Measurements from ENCODE around the gene VPS13C.

VPS13C gene

DNA sequence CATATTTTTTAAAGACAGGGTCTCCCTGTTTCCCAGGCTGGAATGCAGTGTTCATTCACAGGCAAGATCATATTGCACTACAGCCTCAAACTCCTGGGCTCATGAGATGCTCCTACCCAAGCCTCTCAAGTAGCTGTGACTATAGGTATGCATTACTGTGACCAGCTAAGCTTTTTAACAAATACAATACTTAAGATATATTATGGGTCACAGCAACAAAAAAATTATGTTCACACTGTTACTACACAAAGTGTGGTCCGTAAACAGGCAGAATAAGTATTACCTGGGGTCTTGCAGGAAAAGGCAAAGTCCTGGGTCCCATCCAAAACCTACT, 152.5 kb downstream of the VPS13C start:
- TF ChIP-seq NFIC (IDR thresholded peaks at IDR 0.05) = no peak
- no peak for TF ChIP-seq ZBTB7A (IDR thresholded peaks at IDR 0.05; ENCODE audit: low read depth)
- no peak for TF ChIP-seq EP300 (IDR thresholded peaks at IDR 0.05; ENCODE audit: borderline replicate concordance)
- TF ChIP-seq, protein P1, sequence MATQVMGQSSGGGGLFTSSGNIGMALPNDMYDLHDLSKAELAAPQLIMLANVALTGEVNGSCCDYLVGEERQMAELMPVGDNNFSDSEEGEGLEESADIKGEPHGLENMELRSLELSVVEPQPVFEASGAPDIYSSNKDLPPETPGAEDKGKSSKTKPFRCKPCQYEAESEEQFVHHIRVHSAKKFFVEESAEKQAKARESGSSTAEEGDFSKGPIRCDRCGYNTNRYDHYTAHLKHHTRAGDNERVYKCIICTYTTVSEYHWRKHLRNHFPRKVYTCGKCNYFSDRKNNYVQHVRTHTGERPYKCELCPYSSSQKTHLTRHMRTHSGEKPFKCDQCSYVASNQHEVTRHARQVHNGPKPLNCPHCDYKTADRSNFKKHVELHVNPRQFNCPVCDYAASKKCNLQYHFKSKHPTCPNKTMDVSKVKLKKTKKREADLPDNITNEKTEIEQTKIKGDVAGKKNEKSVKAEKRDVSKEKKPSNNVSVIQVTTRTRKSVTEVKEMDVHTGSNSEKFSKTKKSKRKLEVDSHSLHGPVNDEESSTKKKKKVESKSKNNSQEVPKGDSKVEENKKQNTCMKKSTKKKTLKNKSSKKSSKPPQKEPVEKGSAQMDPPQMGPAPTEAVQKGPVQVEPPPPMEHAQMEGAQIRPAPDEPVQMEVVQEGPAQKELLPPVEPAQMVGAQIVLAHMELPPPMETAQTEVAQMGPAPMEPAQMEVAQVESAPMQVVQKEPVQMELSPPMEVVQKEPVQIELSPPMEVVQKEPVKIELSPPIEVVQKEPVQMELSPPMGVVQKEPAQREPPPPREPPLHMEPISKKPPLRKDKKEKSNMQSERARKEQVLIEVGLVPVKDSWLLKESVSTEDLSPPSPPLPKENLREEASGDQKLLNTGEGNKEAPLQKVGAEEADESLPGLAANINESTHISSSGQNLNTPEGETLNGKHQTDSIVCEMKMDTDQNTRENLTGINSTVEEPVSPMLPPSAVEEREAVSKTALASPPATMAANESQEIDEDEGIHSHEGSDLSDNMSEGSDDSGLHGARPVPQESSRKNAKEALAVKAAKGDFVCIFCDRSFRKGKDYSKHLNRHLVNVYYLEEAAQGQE (IDR thresholded peaks at IDR 0.05; ENCODE audit: low read depth) = no peak
- no peak for TF ChIP-seq TAF1 (IDR thresholded peaks at IDR 0.05; ENCODE audit: low read depth)
- TF ChIP-seq EGR1 (IDR thresholded peaks at IDR 0.05) = no peak
- no peak for TF ChIP-seq TCF12 (IDR thresholded peaks at IDR 0.05; ENCODE audit: low read depth)
- TF ChIP-seq RAD21 (IDR thresholded peaks at IDR 0.05; ENCODE audit: low read depth) = no peak
- TF ChIP-seq, protein P2, sequence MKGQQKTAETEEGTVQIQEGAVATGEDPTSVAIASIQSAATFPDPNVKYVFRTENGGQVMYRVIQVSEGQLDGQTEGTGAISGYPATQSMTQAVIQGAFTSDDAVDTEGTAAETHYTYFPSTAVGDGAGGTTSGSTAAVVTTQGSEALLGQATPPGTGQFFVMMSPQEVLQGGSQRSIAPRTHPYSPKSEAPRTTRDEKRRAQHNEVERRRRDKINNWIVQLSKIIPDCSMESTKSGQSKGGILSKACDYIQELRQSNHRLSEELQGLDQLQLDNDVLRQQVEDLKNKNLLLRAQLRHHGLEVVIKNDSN (IDR thresholded peaks at IDR 0.05) = no peak
- TF ChIP-seq CREB1 (IDR thresholded peaks at IDR 0.05; ENCODE audit: low read depth) = no peak
- TF ChIP-seq CEBPB (IDR thresholded peaks at IDR 0.05) = no peak
- TF ChIP-seq, protein P3, sequence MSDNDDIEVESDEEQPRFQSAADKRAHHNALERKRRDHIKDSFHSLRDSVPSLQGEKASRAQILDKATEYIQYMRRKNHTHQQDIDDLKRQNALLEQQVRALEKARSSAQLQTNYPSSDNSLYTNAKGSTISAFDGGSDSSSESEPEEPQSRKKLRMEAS (IDR thresholded peaks at IDR 0.05) = no peak

DNA sequence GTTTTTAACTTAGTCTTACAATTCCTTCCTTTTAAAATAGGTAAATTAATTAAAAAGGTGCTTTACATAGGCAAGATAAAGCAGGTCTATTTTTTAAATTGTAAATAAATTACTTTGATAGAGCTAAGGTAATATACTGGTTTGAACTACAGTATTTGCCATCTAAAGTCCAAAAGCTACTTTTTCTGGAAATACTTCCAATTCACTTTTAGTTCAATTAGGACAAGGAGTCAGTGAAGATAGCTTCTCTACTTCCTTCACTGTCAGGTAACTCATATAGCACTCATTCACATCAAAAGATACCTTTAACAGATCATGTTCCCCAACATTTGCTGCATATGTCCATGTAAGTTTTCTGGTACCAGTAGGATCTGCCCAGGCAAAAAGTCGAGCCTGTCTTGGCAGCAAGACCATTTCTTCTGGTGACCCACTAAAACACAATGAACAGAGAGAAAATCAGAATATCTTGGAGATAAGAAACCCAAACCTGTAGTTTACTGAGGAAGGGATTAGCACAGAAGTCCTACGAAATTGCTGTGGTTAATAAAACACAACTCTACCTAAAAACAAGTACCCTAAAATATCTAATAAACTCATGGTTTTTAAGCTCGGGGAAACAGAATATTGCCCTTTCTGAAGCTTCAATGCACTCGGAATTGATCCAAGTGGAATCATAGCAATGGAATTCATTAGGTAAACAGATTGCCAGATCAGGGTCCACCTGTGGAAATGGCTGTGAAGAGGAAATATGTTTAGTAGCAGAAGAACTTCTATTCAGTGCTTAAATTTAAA, 153.1 kb downstream of the VPS13C start:
- TF ChIP-seq TEAD4 (IDR thresholded peaks at IDR 0.05) (no peak), CEBPB (IDR thresholded peaks at IDR 0.05) (no peak), NFIC (IDR thresholded peaks at IDR 0.05) (no peak), FOXM1 (IDR thresholded peaks at IDR 0.05; ENCODE audit: borderline replicate concordance, low read depth) (no peak), YY1 (IDR thresholded peaks at IDR 0.05; ENCODE audit: low read depth) (no peak), ZBTB7A (IDR thresholded peaks at IDR 0.05; ENCODE audit: low read depth) (no peak), RAD21 (IDR thresholded peaks at IDR 0.05; ENCODE audit: low read depth) (no peak), EGR1 (IDR thresholded peaks at IDR 0.05) (no peak), CREB1 (IDR thresholded peaks at IDR 0.05; ENCODE audit: low read depth) (no peak), EP300 (IDR thresholded peaks at IDR 0.05; ENCODE audit: borderline replicate concordance) (no peak), TCF12 (IDR thresholded peaks at IDR 0.05; ENCODE audit: low read depth) (no peak), TAF1 (IDR thresholded peaks at IDR 0.05; ENCODE audit: low read depth) (no peak)
- TF ChIP-seq, protein P3 (IDR thresholded peaks at IDR 0.05) = no peak
- TF ChIP-seq, protein P2 (IDR thresholded peaks at IDR 0.05) = no peak
- TF ChIP-seq, protein P1 (IDR thresholded peaks at IDR 0.05; ENCODE audit: low read depth) = no peak

DNA sequence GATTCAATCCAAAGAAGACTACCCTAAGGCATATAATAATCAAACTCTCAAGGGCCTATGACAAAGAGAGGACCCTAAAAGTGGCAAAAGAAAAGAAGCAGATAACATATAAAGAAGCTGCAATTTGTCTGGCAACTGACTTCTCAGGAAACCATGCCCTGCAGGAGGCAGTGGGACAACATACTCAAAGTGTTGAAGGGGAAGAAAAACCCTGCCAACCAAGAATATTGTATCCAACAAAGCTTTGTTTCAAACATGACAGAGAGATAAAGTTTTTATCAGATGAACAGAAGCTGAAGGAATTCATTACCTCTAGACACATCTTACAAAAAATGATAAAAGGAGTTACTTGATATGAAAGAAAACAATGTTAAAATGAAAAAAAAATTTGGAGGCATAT, 167.1 kb downstream of the VPS13C start:
- TF ChIP-seq YY1 (IDR thresholded peaks at IDR 0.05; ENCODE audit: low read depth) = no peak
- TF ChIP-seq, protein P3 (IDR thresholded peaks at IDR 0.05) = no peak
- no peak for TF ChIP-seq RAD21 (IDR thresholded peaks at IDR 0.05; ENCODE audit: low read depth)
- TF ChIP-seq EGR1 (IDR thresholded peaks at IDR 0.05) = no peak
- TF ChIP-seq TAF1 (IDR thresholded peaks at IDR 0.05; ENCODE audit: low read depth) = no peak
- no peak for TF ChIP-seq ZBTB7A (IDR thresholded peaks at IDR 0.05; ENCODE audit: low read depth)
- TF ChIP-seq EP300 (IDR thresholded peaks at IDR 0.05; ENCODE audit: borderline replicate concordance) = no peak
- TF ChIP-seq FOXM1 (IDR thresholded peaks at IDR 0.05; ENCODE audit: borderline replicate concordance, low read depth) = no peak
- TF ChIP-seq, protein P2 (IDR thresholded peaks at IDR 0.05) = no peak

DNA sequence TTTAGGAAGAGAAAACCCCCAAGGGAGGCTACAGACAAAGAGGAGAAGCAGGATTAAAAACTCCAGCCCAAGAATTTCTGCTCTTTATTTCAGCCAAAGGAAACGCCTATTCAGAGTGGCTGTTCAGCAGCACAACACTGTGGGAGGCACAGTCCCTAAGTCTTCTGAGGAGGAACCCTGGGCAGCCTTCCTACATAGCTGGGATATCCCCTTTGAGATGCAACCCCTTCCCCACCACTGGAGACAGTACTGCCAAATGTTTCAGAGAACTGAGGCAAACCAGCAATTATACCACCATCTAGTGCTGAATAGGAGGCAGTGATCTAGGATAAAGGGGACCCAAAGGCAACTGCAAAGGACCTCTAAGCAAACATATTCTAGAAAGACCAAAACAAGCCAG, 168.1 kb downstream of the VPS13C start:
- TF ChIP-seq YY1 (IDR thresholded peaks at IDR 0.05; ENCODE audit: low read depth) (no peak), CEBPB (IDR thresholded peaks at IDR 0.05) (no peak), TAF1 (IDR thresholded peaks at IDR 0.05; ENCODE audit: low read depth) (no peak), CREB1 (IDR thresholded peaks at IDR 0.05; ENCODE audit: low read depth) (no peak), RAD21 (IDR thresholded peaks at IDR 0.05; ENCODE audit: low read depth) (no peak), EGR1 (IDR thresholded peaks at IDR 0.05) (no peak)
- TF ChIP-seq, protein P3 (IDR thresholded peaks at IDR 0.05) = no peak

DNA sequence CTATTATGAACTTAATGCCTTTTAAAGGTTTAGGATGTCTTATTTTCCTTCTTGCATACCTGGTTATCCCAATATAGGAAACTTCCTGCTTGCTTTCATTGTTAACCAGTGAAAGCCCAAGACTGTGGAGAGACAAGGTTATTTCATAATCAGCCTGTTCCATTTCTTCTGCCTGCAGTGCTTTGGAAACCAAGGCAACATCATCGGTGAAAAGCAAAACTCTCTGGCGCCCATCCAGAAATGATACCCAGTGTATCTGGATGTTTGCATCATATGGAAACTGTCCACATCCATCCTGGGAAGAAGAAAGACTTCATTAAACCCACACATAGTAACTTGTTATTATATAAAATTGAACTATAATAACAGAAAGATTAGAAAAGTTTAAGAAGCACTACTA, 170.1 kb downstream of the VPS13C start:
- no peak for TF ChIP-seq CEBPB (IDR thresholded peaks at IDR 0.05)
- TF ChIP-seq, protein P2 (IDR thresholded peaks at IDR 0.05) = no peak
- TF ChIP-seq CREB1 (IDR thresholded peaks at IDR 0.05; ENCODE audit: low read depth) = no peak
- no peak for TF ChIP-seq NFIC (IDR thresholded peaks at IDR 0.05)
- TF ChIP-seq, protein P1 (IDR thresholded peaks at IDR 0.05; ENCODE audit: low read depth) = no peak
- TF ChIP-seq RAD21 (IDR thresholded peaks at IDR 0.05; ENCODE audit: low read depth) = no peak
- no peak for TF ChIP-seq TAF1 (IDR thresholded peaks at IDR 0.05; ENCODE audit: low read depth)
- no peak for TF ChIP-seq EGR1 (IDR thresholded peaks at IDR 0.05)
- no peak for TF ChIP-seq FOXM1 (IDR thresholded peaks at IDR 0.05; ENCODE audit: borderline replicate concordance, low read depth)
- TF ChIP-seq TCF12 (IDR thresholded peaks at IDR 0.05; ENCODE audit: low read depth) = no peak
- no peak for TF ChIP-seq ZBTB7A (IDR thresholded peaks at IDR 0.05; ENCODE audit: low read depth)
- TF ChIP-seq TEAD4 (IDR thresholded peaks at IDR 0.05) = no peak
- TF ChIP-seq, protein P3 (IDR thresholded peaks at IDR 0.05) = no peak
- no peak for TF ChIP-seq YY1 (IDR thresholded peaks at IDR 0.05; ENCODE audit: low read depth)
